Cardiac ventricle fibroblast (primary cell): Measurements from ENCODE around the gene TNK1. TPM values are rescaled to one million over a fixed set of nuclear protein-coding genes. Genes with fewer than 3 reads are reported as not detected.

Experiments used
- total RNA-seq: library from RNA; depleted of rRNA; stranded (reverse); fragments of >200 nt; gene quantifications from 2 replicates; pipeline ENCODE4 v1.2.3, GENCODE V29; 2015

Gene TNK1
- 0.05 TPM in 1 of 2 replicates, not detected in the other for total RNA-seq

GRCh38 chr17:7380855-7381683, at the start of gene TNK1:
Gene TNK1 (plus strand): TSS chr17:7381089. CDS start chr17:7382927, 1,838 bp downstream.

GRCh38 chr17:7336240-7337175, 44.4 kb upstream of the TNK1 start, which contains the start of gene ACAP1:
Gene ACAP1 (plus strand): TSS chr17:7336529. CDS start chr17:7336735, 206 bp downstream.

GRCh38 chr17:7351665-7352502, 29.0 kb upstream of the TNK1 start, which contains the start of gene KCTD11:
Gene KCTD11 (plus strand): TSS chr17:7352162.

GRCh38 chr17:7355053-7355452, 25.8 kb upstream of the TNK1 start, which contains the start of gene TMEM95:
Gene TMEM95 (plus strand): TSS chr17:7355156. CDS start chr17:7355205, 49 bp downstream.

GRCh38 chr17:7394452-7395191, 13.7 kb downstream of the TNK1 start, which contains the start of gene PLSCR3:
Gene PLSCR3 (minus strand): TSS chr17:7394525. CDS start chr17:7394110, 415 bp downstream.

GRCh38 chr17:7403977-7404736, 23.3 kb downstream of the TNK1 start, which contains the start of gene TMEM256:
Gene TMEM256 (minus strand): TSS chr17:7404097. CDS start chr17:7404084, 13 bp downstream.

GRCh38 chr17:7407485-7408251, 26.8 kb downstream of the TNK1 start, which contains the start of gene NLGN2:
Gene NLGN2 (plus strand): TSS chr17:7407845. CDS start chr17:7408256, 411 bp downstream.

GRCh38 chr17:7419819-7420610, 39.1 kb downstream of the TNK1 start, which contains the start of gene SPEM1:
Gene SPEM1 (plus strand): TSS chr17:7420324. CDS start chr17:7420385, 61 bp downstream.

GRCh38 chr17:7425316-7425715, 44.4 kb downstream of the TNK1 start, which contains the start of gene SPEM2:
Gene SPEM2 (plus strand): TSS chr17:7425616. CDS start chr17:7425689, 73 bp downstream.

GRCh38 chr17:7428557-7428956, 47.7 kb downstream of the TNK1 start, which contains the start of gene SPEM3:
Gene SPEM3 (plus strand): TSS chr17:7428857. CDS start chr17:7428903, 46 bp downstream.

Other genes with a start within 250 kb of the TNK1 start
- gene ASGR1, start 201.7 kb upstream of the TNK1 start, total RNA-seq = 0.24 and 0.25 TPM in 2 replicates
- gene DLG4, start 161.3 kb upstream of the TNK1 start, total RNA-seq = 17.7 and 21.6 TPM in 2 replicates
- gene ACADVL, start 161.2 kb upstream of the TNK1 start, total RNA-seq = 281 and 473 TPM in 2 replicates
- 31.5 and 44.1 TPM in 2 replicates for gene DVL2, start 146.6 kb upstream of the TNK1 start, total RNA-seq
- gene PHF23, start 141.6 kb upstream of the TNK1 start, total RNA-seq = 38.6 and 48.0 TPM in 2 replicates
- gene GABARAP, start 138.6 kb upstream of the TNK1 start, total RNA-seq = 318 and 677 TPM in 2 replicates
- 78.3 and 99.5 TPM in 2 replicates for gene CTDNEP1, start 129.4 kb upstream of the TNK1 start, total RNA-seq
- gene ELP5, start 128.9 kb upstream of the TNK1 start, total RNA-seq = 30.1 and 41.1 TPM in 2 replicates
- gene CLDN7, start 118.6 kb upstream of the TNK1 start, total RNA-seq = 2.0 TPM in 1 of 2 replicates, not detected in the other
- 0.05 TPM in 1 of 2 replicates, not detected in the other for gene SLC2A4, start 99.4 kb upstream of the TNK1 start, total RNA-seq
- gene YBX2, start 86.5 kb upstream of the TNK1 start, total RNA-seq = 0.06 TPM in 1 of 2 replicates, not detected in the other
- 259 and 332 TPM in 2 replicates for gene EIF5A, start 73.5 kb upstream of the TNK1 start, total RNA-seq
- 29.9 and 34.0 TPM in 2 replicates for gene GPS2, start 65.7 kb upstream of the TNK1 start, total RNA-seq
- gene NEURL4, start 51.8 kb upstream of the TNK1 start, total RNA-seq = 6.4 and 12.7 TPM in 2 replicates
- 0.73 TPM in 1 of 2 replicates, not detected in the other for gene ACAP1, start 44.6 kb upstream of the TNK1 start, total RNA-seq
- gene KCTD11, start 28.9 kb upstream of the TNK1 start, total RNA-seq = 11.9 and 14.6 TPM in 2 replicates
- gene TMEM95, start 25.9 kb upstream of the TNK1 start, total RNA-seq = not detected in 2 replicates
- gene PLSCR3, start 13.4 kb downstream of the TNK1 start, total RNA-seq = 48.7 and 57.0 TPM in 2 replicates
- gene TMEM256, start 23.0 kb downstream of the TNK1 start, total RNA-seq = 42.9 and 68.5 TPM in 2 replicates
- gene NLGN2, start 26.8 kb downstream of the TNK1 start, total RNA-seq = 20.6 and 23.5 TPM in 2 replicates
- not detected in 2 replicates for gene SPEM1, start 39.2 kb downstream of the TNK1 start, total RNA-seq
- not detected in 2 replicates for gene SPEM2, start 44.5 kb downstream of the TNK1 start, total RNA-seq
- gene SPEM3, start 47.8 kb downstream of the TNK1 start, total RNA-seq = not detected in 2 replicates
- gene TMEM102, start 54.3 kb downstream of the TNK1 start, total RNA-seq = 0.62 and 2.1 TPM in 2 replicates
- 1.1 and 1.2 TPM in 2 replicates for gene FGF11, start 58.4 kb downstream of the TNK1 start, total RNA-seq
- gene CHRNB1, start 64.0 kb downstream of the TNK1 start, total RNA-seq = 2.5 and 4.8 TPM in 2 replicates
- gene ZBTB4, start 98.5 kb downstream of the TNK1 start, total RNA-seq = 25.5 and 32.9 TPM in 2 replicates
- not detected in 2 replicates for gene SLC35G6, start 100.4 kb downstream of the TNK1 start, total RNA-seq
- 67.3 and 74.0 TPM in 2 replicates for gene POLR2A, start 103.3 kb downstream of the TNK1 start, total RNA-seq
- gene TNFSF12, start 168.0 kb downstream of the TNK1 start, total RNA-seq = 14.6 and 15.0 TPM in 2 replicates
- gene TNFSF13, start 177.7 kb downstream of the TNK1 start, total RNA-seq = 3.2 and 8.0 TPM in 2 replicates
- 30.5 and 32.1 TPM in 2 replicates for gene SENP3, start 180.8 kb downstream of the TNK1 start, total RNA-seq
- gene CD68, start 198.5 kb downstream of the TNK1 start, total RNA-seq = 25.7 and 31.7 TPM in 2 replicates
- gene MPDU1, start 202.8 kb downstream of the TNK1 start, total RNA-seq = 62.5 and 77.8 TPM in 2 replicates
- 0.20 and 0.25 TPM in 2 replicates for gene SOX15, start 209.0 kb downstream of the TNK1 start, total RNA-seq
- 20.4 and 24.7 TPM in 2 replicates for gene FXR2, start 233.8 kb downstream of the TNK1 start, total RNA-seq
- gene SAT2, start 246.7 kb downstream of the TNK1 start, total RNA-seq = 131 and 141 TPM in 2 replicates
- gene SHBG, start 249.0 kb downstream of the TNK1 start, total RNA-seq = 0.81 and 0.83 TPM in 2 replicates